HuH-7 (cell line): ENCODE data around the gene ZG16.
"Not testable (repeated sequence)": the region's sequence is repeated elsewhere in the genome, so short reads cannot be mapped to it uniquely, and the experiment has no call there.

Experiments used
- DNase-seq: peaks from one replicate; pipeline ENCODE4 v3.0.0; 2011; ENCODE audit warnings: low spot score

Gene ZG16

DNA sequence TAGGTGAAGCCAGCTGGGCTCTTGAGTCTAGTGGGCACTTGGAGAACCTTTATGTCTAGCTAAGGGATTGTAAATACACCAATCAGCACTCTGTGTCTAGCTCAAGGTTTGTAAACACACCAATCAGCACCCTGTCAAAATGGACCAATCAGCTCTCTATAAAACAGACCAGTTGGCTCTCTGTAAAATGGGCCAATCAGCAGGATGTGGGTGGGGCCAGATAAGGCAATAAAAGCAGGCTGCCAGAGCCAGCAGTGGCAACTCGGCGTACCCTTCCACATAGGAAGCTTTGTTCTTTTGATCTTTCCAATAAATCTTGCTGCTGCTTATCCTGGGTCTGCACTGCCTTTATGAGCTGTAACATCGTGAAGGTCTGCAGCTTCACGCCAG lies 29.3 kb upstream of the ZG16 start:
- not testable (repeated sequence) for DNase-seq

GRCh38 chr16:29753516-29753915 lies 24.5 kb upstream of the ZG16 start:
- no peak for DNase-seq

DNA sequence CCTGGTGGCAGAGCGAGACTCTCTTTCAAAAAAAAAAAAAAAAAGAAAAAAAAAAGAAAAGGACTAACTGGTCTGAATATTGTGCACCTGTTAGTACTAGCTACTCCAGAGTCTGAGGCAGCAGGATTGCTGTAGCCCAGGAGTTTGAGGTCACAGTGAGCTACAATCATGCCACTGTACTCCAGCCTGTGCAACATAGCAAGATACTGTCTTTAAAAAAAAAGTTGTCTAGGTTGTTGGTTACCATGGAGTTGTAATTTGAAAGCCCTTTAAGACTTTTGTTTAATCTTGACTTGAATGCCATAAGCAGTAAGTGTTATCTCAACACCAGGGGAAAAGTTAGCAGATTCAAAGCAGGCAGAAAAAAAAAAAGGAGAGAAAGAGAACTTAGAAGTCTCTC lies 21.4 kb upstream of the ZG16 start:
- no peak for DNase-seq

- DNase-seq, result not testable (repeated sequence)
Observed at GRCh38 chr16:29757086-29757485, 21.0 kb upstream of the ZG16 start.

GRCh38 chr16:29757950-29758466 lies 20.0 kb upstream of the ZG16 start:
- peak; percentile 34 for DNase-seq

DNA sequence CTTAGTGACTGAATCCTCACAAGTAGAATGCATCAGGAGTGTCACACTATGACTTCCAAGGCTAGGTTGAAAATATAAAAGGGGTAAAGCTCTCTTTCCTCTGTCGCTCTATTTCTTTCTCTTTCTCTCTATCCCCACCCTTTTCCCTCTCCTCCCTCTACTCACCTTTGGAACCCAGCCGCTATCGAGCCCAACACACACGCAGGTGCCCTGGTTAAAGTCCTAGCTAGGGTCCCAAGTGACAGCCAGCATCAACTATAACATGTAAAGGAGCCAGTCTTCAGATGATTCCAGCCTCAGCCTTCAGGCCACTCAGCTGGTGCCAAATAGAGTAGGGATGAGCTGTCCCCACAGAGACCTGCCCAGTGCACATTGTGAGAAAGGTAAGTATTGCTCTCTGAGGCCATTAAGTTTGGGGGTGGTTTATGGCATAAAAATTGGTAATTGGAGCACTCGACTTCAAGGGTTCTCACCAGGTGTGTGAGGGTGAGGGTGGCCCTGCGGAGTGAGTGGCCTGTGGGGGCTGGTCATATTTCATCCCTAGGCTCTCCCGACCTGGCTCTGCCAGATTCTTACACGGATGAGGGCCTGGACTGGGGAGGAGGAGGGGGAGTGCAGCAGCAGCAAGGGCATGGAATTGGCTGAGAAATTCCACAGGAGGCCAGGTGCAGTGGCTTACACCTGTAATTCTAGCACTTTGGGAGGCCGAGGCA lies 17.3 kb upstream of the ZG16 start:
- DNase-seq, result no peak

- DNase-seq, result not testable (repeated sequence)
Observed at GRCh38 chr16:29761280-29761651, 16.8 kb upstream of the ZG16 start.

DNA sequence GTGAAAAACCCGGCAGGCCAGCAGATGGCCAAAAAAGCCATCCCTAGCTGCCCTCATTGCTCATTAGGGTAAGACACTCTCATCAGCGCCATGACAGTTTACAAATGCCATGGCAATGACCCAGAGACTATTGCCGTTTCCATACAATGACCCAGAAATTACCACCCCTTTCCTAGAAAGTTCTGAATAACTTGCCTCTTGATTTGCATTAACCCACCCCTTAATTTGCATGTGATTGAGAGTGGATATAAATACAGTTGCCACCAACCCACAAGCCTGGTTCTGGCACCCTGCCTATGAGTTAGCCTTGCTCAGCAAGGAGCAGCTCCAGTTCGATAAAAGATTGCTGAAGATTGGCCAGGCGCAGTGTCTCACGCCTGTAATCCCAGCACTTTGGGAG lies 16.2 kb upstream of the ZG16 start:
- DNase-seq, result no peak

DNA sequence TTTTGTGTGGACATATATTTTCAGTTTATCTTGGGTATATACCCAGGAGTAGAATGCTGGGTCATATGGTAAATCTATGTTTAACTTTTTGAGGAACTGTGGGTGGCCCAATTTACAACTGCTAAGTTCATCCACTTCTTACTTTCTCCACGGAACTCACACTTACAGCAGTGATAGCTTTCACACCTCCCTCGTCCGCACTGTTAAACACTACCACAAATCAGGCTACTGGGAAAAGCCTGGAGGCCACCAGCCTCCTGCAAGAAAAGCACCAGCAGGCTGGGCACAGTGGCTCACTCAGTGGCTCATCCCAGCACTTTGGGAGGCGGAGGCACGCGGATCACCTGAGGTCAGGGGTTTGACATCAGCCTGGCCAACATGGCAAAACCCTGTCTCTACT lies 14.7 kb upstream of the ZG16 start:
- no peak for DNase-seq

DNA sequence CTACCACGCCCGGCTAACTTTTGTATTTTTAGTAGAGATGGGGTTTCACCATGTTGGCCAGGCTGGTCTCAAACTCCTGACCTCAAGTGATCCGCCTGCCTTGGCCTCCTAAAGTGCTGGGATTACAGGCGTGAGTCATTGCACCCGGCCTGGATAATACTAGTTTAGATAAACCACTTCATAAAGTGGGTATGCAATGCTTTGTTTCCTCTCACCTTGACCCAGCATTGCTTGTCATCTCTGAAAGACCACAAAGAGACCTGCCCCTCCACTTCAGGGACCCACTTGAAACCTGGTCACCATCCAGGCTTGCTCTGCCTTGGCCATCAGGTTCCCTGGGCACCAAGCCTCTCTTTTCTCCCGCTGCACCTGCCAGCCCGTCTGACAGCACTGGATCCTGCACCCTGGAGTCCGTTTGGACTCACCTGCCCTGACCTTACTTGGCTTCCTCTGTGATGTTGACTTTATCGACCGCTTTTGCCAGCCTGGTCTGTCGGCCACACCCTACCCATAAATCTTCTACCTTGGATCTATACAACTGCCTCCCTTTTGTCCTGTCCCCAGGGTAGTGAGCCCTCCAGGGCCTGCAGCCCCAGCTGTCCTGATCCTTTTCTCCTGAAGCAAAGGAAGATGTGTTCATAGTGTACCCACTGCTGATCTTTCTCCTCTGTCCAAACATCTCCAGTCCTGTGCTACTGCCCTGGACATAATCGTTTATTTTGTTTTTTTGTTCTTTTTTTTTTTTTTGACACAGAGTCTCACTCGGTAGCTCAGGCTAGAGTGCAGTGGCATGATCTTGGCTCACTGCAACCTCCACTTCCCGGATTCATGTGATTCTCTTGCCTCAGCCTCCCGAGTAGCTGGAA lies 12.7 kb upstream of the ZG16 start:
- DNase-seq, result peak; percentile 76

DNA sequence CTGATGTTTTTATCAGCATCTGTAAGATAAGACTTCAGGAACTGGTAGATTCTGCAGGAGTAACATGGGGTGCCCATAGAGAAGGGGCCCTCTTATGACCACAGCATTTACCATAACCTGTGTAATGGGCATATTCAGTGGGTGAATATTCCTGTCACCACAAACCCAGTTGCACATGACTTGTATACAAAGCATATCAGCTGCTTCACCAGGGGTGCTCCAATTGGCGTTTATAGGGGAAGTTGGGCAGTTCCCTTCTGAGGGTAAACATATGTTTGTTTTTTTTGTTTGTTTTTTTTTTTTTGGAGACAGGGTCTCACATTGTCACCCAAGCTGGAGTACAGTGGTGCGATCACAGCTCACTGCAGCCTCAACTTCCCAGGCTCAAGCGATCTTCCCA lies 11.5 kb upstream of the ZG16 start:
- no peak for DNase-seq

- DNase-seq, result no peak
Observed at GRCh38 chr16:29767062-29767461, 11.0 kb upstream of the ZG16 start.

- no peak for DNase-seq
Observed at GRCh38 chr16:29769507-29769906, 8.5 kb upstream of the ZG16 start.

DNA sequence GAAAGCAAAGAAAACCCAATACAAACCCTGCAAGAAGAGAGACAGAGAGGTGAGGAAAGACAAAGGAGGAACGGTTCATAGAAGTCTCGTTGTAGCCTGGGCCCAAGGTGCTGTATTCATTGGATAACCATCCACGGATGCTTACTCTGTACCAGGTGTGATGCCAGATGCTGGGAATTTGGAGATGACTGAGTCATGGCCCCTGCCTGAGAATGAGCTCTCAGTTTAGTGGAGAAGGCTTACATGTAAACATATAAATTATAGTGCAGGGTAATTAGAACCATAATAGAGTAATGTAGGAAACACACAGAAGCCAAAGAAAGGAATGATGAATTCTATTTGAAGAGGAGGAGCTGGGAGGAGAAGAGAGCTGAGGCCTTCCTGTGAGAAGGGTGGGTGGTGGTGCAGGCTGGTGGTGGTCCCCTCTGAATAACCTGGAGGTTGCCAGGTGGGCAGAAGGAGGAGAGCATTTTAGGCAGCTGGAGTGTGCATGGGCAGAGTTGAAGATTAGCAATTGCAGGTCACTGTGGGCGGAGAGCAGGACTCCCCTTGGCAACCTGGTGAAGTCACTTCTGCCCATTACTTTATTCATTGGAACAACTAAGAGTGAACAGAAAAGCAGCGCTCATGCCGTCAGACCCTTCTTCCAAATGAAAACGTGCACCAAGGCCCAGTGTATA lies 7.7 kb upstream of the ZG16 start:
- no peak for DNase-seq

DNA sequence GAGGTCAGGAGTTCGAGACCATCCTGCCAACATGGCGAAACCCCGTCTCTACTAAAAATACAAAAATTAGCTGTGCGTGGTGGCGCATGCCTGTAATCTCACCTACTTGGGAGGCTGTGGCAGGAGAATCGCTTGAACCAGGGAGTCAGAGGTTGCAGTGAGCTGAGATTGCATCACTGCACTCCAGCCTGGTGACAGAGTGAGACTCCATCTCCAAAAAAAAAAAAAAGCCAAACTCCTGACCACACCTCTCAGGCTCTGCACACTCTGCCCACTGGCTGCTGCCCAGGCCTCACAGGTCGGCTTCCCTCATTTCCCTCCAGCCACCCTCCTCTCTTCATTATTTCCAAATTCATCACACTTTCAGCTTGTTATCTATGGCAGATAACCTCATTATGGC lies 5.7 kb upstream of the ZG16 start:
- not testable (repeated sequence) for DNase-seq

DNA sequence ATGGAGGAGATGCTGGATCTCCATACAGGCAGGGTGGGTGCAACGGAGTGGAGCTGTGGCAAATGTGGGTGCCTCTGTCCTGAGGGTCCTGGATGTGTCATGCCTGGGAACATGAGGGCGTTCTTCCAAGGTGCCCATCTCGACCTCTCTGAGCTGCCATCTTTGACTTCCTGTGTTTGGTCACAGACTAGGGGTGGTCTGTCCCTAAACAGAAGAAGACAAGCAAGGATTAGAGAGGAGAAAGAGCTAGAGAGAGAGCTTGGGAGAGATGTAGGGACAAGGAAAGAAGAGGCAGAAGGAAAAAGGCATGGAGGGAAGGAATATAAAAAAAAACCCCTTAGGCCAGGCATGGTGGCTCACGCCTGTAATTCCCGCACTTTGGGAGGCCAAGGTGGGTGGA lies 3.3 kb upstream of the ZG16 start:
- no peak for DNase-seq

GRCh38 chr16:29775742-29776408 lies 2.2 kb upstream of the ZG16 start:
- DNase-seq, result no peak

- DNase-seq, result no peak
Observed at GRCh38 chr16:29779474-29779873, 1.4 kb downstream of the ZG16 start.

DNA sequence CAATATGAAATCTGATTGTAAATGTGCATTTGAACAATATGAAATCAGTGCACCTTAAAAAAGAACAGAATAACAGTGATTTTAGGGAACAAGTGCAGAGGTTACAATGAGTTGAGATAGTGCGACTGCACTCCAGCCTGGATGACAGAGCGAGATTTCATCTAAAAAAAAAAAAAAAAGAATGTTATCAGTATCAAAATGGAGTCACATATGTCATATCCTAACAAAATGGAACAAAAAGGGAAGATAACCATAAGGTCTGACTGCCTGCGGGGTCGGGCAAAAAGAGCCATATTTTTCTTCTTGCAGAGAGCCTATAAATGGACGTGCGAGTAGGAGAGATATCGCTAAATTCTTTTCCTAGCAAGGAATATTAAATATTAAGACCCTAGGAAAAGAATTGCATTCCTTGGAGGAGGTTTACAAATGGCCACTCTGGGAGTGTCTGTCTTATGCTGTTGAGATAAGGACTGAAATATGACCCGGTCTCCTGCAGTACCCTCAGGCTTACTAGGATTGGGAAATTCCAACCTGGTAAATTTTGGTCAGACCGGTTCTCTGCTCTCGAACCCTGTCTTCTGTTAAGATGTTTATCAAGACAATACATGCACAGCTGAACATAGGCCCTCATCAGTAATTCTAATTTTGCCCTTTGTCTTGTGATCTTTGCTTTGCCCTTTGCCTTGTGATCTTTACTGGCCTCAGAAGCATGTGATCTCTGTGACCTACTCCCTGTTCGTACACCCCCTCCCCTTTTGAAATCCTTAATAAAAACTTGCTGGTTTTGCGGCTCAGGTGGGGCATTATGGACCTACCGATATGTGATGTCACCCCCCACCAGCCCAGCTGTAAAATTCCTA lies 5.3 kb downstream of the ZG16 start:
- DNase-seq, result not testable (repeated sequence)

- DNase-seq, result no peak
Observed at GRCh38 chr16:29784157-29784556, 6.1 kb downstream of the ZG16 start.

GRCh38 chr16:29784901-29785500 lies 6.9 kb downstream of the ZG16 start:
- peak; percentile 63 for DNase-seq
